Measurements from ENCODE around the gene ADAMTS13.

Gene ADAMTS13

DNA sequence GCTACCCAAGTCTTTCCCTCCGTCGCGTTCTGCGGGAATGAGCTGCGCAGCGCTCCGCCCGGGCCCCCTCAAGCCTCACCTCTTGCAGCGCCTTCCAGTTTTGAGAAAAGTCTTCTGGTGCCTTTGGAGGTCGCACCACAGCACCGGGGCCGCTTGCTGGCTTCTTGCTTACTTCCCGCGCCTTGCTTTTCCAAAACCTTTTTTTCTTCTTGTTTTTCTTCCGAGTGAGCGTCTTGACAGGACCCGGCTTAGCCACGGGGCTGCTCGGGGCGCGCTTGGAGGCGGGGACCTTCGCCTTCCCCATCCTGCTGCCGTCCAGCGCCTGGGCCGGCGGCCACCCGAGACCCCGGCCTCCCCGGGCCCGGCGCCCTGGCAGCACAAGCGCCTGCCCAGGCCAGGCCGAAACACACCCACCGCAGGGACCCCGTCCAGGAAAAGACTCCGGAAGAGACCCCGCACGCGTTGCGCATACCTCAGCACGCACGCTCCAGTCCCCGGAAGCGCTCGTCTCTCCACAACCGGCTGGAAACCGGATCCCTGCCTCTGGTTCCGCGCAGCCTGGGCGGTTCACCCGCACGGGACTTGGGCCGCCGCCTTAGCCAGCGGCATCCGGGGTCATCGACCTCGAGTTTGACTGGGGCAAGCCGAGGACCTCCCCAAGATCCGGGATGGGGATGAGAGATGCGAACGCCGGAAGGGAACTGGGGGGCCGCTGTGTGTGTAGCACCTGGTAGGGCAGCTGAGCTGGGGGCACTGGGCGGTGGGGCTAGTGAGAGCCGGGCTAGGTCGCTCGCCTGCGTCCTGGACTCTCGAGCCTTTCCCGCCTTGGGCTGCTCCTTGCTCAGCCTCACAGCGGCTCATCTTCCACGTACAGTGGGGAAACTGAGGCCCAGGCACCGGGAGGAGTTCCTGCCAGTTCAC, 4.4 kb upstream of the ADAMTS13 start, which contains the start of gene REXO4:
Gene REXO4 (minus strand): TSS at position 470 of the 921 bp plus-strand sequence. CDS start 166 bp downstream, at position 304.
- Histone ChIP-seq H3K4me3 (peak within 1 kb of the TSS; percentile 75 to 92), H3K27ac (peak within 1 kb of the TSS; percentile 85 to 86), H3K27me3 (no peaks in the 10 kb centered on the region), H3K36me3 (peaks cover 9 to 25% (median 24%) of the 10 kb centered on the region in 3 donors), H3K9me3 (no peaks in the 10 kb centered on the region), H3K4me1 (peaks cover 0 to 26% (median 22%) of the 10 kb centered on the region in 4 donors)
- TF ChIP-seq, protein P1, sequence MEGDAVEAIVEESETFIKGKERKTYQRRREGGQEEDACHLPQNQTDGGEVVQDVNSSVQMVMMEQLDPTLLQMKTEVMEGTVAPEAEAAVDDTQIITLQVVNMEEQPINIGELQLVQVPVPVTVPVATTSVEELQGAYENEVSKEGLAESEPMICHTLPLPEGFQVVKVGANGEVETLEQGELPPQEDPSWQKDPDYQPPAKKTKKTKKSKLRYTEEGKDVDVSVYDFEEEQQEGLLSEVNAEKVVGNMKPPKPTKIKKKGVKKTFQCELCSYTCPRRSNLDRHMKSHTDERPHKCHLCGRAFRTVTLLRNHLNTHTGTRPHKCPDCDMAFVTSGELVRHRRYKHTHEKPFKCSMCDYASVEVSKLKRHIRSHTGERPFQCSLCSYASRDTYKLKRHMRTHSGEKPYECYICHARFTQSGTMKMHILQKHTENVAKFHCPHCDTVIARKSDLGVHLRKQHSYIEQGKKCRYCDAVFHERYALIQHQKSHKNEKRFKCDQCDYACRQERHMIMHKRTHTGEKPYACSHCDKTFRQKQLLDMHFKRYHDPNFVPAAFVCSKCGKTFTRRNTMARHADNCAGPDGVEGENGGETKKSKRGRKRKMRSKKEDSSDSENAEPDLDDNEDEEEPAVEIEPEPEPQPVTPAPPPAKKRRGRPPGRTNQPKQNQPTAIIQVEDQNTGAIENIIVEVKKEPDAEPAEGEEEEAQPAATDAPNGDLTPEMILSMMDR (IDR thresholded peaks at IDR 0.05): no peak
- peak; percentile 76 to 87 for DNase-seq
- intact Hi-C loops (cut with DNase I; ENCODE audit: low total_unique reads): loop anchor here (2.0 to 5.0 kb wide), 2 partner anchors 40 to 41 kb away; partner anchors contain the start of genes CACFD1, STKLD1 and SURF4

DNA sequence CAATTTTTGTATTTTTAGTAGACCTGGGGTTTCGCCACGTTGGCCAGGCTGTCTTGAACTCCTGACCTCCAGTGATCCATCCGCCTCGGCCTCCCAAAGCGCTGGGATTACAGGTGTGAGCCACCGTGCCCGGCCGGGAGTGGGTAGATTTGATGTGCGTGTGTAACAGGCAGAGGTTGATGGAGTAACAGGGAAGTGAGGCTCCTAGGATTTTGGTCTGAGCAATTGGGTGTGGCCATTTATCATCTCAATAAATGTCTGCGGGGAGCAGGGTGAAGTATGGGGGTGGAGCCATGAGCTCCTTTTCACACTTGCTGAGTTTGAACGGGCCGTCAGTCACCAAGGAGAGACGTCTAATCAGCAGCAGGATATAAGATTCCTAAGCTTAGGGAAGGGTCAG, 3.2 kb upstream of the ADAMTS13 start:
- intact Hi-C loops (cut with DNase I; ENCODE audit: low total_unique reads): loop anchor here (5.0 kb wide), 1 partner anchor 42 kb away; the partner anchor contains the start of genes STKLD1 and SURF4
- Histone ChIP-seq H3K4me3 (no peak overlapping the region), H3K27ac (no peak overlapping the region)

DNA sequence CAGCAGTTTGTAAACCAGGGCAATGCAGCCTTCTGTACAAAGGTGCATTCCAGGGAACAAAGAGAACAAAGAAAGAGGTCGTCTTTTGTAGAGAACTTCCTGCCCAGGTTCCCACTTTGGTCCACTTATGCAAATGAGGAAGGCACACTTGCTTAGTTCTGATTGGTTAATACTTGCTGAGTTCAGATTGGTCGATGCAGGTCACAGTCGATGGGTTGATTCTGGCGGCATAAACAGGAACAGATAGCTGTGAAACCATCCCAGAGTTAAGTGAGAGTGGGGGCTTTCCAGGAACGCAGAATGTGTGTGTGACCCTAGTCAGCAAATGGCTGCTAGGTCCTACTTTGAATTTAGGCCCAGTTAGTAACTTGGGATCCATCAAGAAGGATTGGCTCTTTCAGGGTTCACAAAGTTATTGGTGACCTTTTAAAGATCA, 1.8 kb upstream of the ADAMTS13 start:
- peaks cover 0 to 1% (median 1%) of the 10 kb centered on the region in 3 donors for H3K36me3 ChIP-seq
- no peak overlapping the region for H3K4me3 ChIP-seq
- intact Hi-C loops (cut with DNase I; ENCODE audit: low total_unique reads): no loop called here
- H3K27ac ChIP-seq: no peak overlapping the region
- no peaks in the 10 kb centered on the region for H3K9me3 ChIP-seq
- H3K27me3 ChIP-seq: peaks cover 0 to 14% of the 10 kb centered on the region in 2 donors
- TF ChIP-seq, protein P1 (IDR thresholded peaks at IDR 0.05): no peak
- no peak for DNase-seq
- peaks cover 0 to 25% (median 21%) of the 10 kb centered on the region in 4 donors for H3K4me1 ChIP-seq

More for the DNA sequence above, 3.2 kb upstream of the ADAMTS13 start:
- H3K9me3 ChIP-seq: no peaks in the 10 kb centered on the region
- H3K36me3 ChIP-seq: peaks cover 4 to 14% (median 13%) of the 10 kb centered on the region in 3 donors
- TF ChIP-seq, protein P1 (IDR thresholded peaks at IDR 0.05): no peak
- peaks cover 0 to 26% (median 22%) of the 10 kb centered on the region in 4 donors for H3K4me1 ChIP-seq
- DNase-seq: no peak
- H3K27me3 ChIP-seq: peaks cover 0 to 5% of the 10 kb centered on the region in 2 donors

DNA sequence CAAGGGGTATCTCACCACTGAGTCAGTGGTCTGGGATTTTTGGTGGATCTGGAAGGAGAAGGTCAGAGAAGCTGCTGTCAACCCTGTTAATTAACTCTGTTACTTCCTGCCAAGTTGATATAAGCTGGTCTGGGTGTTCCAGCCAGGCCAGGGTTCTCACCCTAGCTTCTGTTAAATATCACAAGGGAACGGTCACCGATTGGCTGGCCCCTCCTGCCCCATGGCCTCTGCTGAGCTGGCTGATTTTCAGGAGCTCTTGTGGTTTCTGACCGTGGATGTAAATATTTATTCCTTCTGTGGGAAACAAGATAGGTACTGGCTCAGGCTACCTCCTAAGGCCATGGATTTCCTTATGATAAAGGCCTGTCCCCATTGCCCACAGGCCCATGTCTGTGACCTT, 1.0 kb downstream of the ADAMTS13 start:
- Histone ChIP-seq H3K4me3 (no peak overlapping the region), H3K27ac (no peak overlapping the region), H3K27me3 (peaks cover 0 to 37% of the 10 kb centered on the region in 2 donors), H3K36me3 (no peaks in the 10 kb centered on the region), H3K9me3 (no peaks in the 10 kb centered on the region), H3K4me1 (peaks cover 0 to 7% (median 6%) of the 10 kb centered on the region in 4 donors)
- intact Hi-C loops (cut with DNase I; ENCODE audit: low total_unique reads): no loop called here
- TF ChIP-seq, protein P1 (IDR thresholded peaks at IDR 0.05): no peak
- DNase-seq: no peak

DNA sequence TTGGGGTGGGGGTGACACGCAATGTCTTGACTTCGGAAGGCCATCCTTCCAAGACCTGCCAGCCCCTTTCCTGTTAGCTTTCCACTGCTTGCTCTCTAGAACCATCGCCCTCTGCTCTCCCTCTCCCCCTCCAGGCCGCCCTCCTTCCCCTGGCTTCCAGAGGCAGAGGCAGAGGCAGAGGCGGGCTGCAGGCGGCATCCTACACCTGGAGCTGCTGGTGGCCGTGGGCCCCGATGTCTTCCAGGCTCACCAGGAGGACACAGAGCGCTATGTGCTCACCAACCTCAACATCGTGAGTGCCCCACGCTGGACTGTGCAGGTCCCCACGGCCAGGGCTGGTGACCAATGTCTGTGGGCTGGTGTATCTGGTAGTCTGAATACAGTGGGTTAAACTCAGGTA, 2.0 kb downstream of the ADAMTS13 start:
- peaks cover 0 to 12% (median 10%) of the 10 kb centered on the region in 4 donors for H3K4me1 ChIP-seq
- DNase-seq: no peak
- intact Hi-C loops (cut with DNase I; ENCODE audit: low total_unique reads): no loop called here
- no peak overlapping the region for H3K27ac ChIP-seq
- TF ChIP-seq, protein P1 (IDR thresholded peaks at IDR 0.05): no peak
- peaks cover 0 to 47% of the 10 kb centered on the region in 2 donors for H3K27me3 ChIP-seq
- H3K4me3 ChIP-seq: no peak overlapping the region
- no peaks in the 10 kb centered on the region for H3K36me3 ChIP-seq
- H3K9me3 ChIP-seq: no peaks in the 10 kb centered on the region

All from tibial artery (tissue), 4 donors.